GM18520 (cell line): ENCODE data around the gene PRIM2.
"Not testable (repeated sequence)": the region's sequence is repeated elsewhere in the genome, so short reads cannot be mapped to it uniquely, and the experiment has no call there.

ENCODE experiments used
- ATAC-seq: cut with Tn5 transposase; IDR thresholded peaks from one replicate; pipeline ENCODE4 v1.9.1; 2021; ENCODE audit not compliant: unreplicated experiment

PRIM2 gene

GRCh38 chr6:57443181-57443580 lies 125.8 kb downstream of the PRIM2 start:
- not testable (repeated sequence) for ATAC-seq

- not testable (repeated sequence) for ATAC-seq
Measured at GRCh38 chr6:57444787-57445186, 127.4 kb downstream of the PRIM2 start.

GRCh38 chr6:57445379-57445778 lies 127.9 kb downstream of the PRIM2 start:
- not testable (repeated sequence) for ATAC-seq

GRCh38 chr6:57445790-57446468 lies 128.5 kb downstream of the PRIM2 start:
- not testable (repeated sequence) for ATAC-seq

GRCh38 chr6:57449496-57450066 lies 132.2 kb downstream of the PRIM2 start:
- not testable (repeated sequence) for ATAC-seq

GRCh38 chr6:57459781-57460180 lies 142.4 kb downstream of the PRIM2 start:
- not testable (repeated sequence) for ATAC-seq

- ATAC-seq: not testable (repeated sequence)
Measured at GRCh38 chr6:57461022-57461421, 143.6 kb downstream of the PRIM2 start.

- not testable (repeated sequence) for ATAC-seq
Measured at GRCh38 chr6:57463809-57464208, 146.4 kb downstream of the PRIM2 start.

- not testable (repeated sequence) for ATAC-seq
Measured at GRCh38 chr6:57465968-57466367, 148.5 kb downstream of the PRIM2 start.

GRCh38 chr6:57469072-57469471 lies 151.6 kb downstream of the PRIM2 start:
- ATAC-seq: no peak

GRCh38 chr6:57470148-57470547 lies 152.7 kb downstream of the PRIM2 start:
- not testable (repeated sequence) for ATAC-seq

- not testable (repeated sequence) for ATAC-seq
Measured at GRCh38 chr6:57471314-57471864, 154.0 kb downstream of the PRIM2 start.

- not testable (repeated sequence) for ATAC-seq
Measured at GRCh38 chr6:57472861-57473362, 155.5 kb downstream of the PRIM2 start.

GRCh38 chr6:57474862-57475475 lies 157.5 kb downstream of the PRIM2 start:
- ATAC-seq: not testable (repeated sequence)

GRCh38 chr6:57475656-57476055 lies 158.2 kb downstream of the PRIM2 start:
- ATAC-seq: not testable (repeated sequence)

GRCh38 chr6:57480194-57480593 lies 162.8 kb downstream of the PRIM2 start:
- not testable (repeated sequence) for ATAC-seq

- not testable (repeated sequence) for ATAC-seq
Measured at GRCh38 chr6:57481121-57481520, 163.7 kb downstream of the PRIM2 start.

GRCh38 chr6:57482471-57482870 lies 165.0 kb downstream of the PRIM2 start:
- not testable (repeated sequence) for ATAC-seq

- not testable (repeated sequence) for ATAC-seq
Measured at GRCh38 chr6:57486494-57487081, 169.2 kb downstream of the PRIM2 start.

GRCh38 chr6:57488551-57488950 lies 171.1 kb downstream of the PRIM2 start:
- not testable (repeated sequence) for ATAC-seq

- not testable (repeated sequence) for ATAC-seq
Measured at GRCh38 chr6:57489887-57490286, 172.5 kb downstream of the PRIM2 start.
